H4 (cell line): ENCODE measurements around the gene SLC22A23. TPM values are rescaled to one million over a fixed set of nuclear protein-coding genes. Genes with fewer than 3 reads are reported as not detected.

ENCODE experiments used
- DNase-seq: peaks from one replicate; pipeline ENCODE4 v3.0.0-alpha.2; 2015; ENCODE audit warnings: low spot score
- total RNA-seq: library from RNA; depleted of rRNA; stranded (reverse); fragments of >200 nt; shearing (Covaris generic); gene quantifications from 2 replicates; pipeline ENCODE4 v1.2.3, GENCODE V29; 2014

SLC22A23 gene
- total RNA-seq, 1 experiment from 2014 or later, result 1.9 TPM

GRCh38 chr6:3405679-3406078 is 51.2 kb downstream of the SLC22A23 start:
- DNase-seq, result no peak

- DNase-seq, result no peak
Measured at GRCh38 chr6:3405182-3405518, 51.7 kb downstream of the SLC22A23 start.

GRCh38 chr6:3403238-3404173 is 53.3 kb downstream of the SLC22A23 start:
- no peak for DNase-seq

- DNase-seq, result no peak
Measured at GRCh38 chr6:3402310-3403237, 54.3 kb downstream of the SLC22A23 start.

- no peak for DNase-seq
Measured at GRCh38 chr6:3400162-3400561, 56.7 kb downstream of the SLC22A23 start.

- no peak for DNase-seq
Measured at GRCh38 chr6:3398755-3399696, 57.8 kb downstream of the SLC22A23 start.

- no peak for DNase-seq
Measured at GRCh38 chr6:3398165-3398562, 58.7 kb downstream of the SLC22A23 start.

- DNase-seq, result no peak
Measured at GRCh38 chr6:3397229-3398164, 59.4 kb downstream of the SLC22A23 start.

- DNase-seq, result no peak
Measured at GRCh38 chr6:3396503-3397180, 60.2 kb downstream of the SLC22A23 start.

- no peak for DNase-seq
Measured at GRCh38 chr6:3394671-3395070, 62.2 kb downstream of the SLC22A23 start.

GRCh38 chr6:3393836-3394202 is 63.0 kb downstream of the SLC22A23 start:
- no peak for DNase-seq

- DNase-seq, result no peak
Measured at GRCh38 chr6:3392930-3393835, 63.7 kb downstream of the SLC22A23 start.

- DNase-seq, result no peak
Measured at GRCh38 chr6:3391902-3392458, 64.9 kb downstream of the SLC22A23 start.

GRCh38 chr6:3390698-3391097 is 66.2 kb downstream of the SLC22A23 start:
- peak; percentile 47 for DNase-seq

GRCh38 chr6:3389390-3390167 is 67.3 kb downstream of the SLC22A23 start:
- DNase-seq, result no peak

GRCh38 chr6:3388786-3389185 is 68.1 kb downstream of the SLC22A23 start:
- DNase-seq, result no peak

GRCh38 chr6:3386374-3386857 is 70.4 kb downstream of the SLC22A23 start:
- DNase-seq, result no peak
